HG02943 (cell line): ENCODE data around the gene NBAS.
"Not testable (repeated sequence)": the region's sequence is repeated elsewhere in the genome, so short reads cannot be mapped to it uniquely, and the experiment has no call there.

Source experiments
- ATAC-seq: cut with Tn5 transposase; IDR thresholded peaks from one replicate; pipeline ENCODE4 v1.9.1; 2021; ENCODE audit warnings: mild to moderate bottlenecking, low read depth, moderate library complexity; ENCODE audit not compliant: unreplicated experiment

The NBAS gene

DNA sequence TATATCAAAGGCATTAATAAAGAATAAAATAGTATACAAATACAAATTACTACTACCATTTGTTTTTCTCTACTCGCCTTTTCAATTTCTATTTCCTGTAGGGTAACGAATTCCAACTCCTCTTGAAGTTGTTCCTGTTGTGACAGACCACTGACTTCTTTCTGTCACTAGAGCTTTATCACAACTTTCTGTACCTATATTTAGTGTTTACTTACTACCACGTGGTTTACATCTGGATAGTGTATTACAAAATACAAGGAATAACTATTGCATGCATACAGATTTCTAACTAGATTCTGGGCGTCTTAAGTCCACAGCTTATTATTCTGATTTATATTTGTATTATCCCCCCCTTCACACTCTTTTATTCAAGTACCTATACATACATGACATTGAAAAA, 22.3 kb downstream of the NBAS start:
- ATAC-seq = no peak

DNA sequence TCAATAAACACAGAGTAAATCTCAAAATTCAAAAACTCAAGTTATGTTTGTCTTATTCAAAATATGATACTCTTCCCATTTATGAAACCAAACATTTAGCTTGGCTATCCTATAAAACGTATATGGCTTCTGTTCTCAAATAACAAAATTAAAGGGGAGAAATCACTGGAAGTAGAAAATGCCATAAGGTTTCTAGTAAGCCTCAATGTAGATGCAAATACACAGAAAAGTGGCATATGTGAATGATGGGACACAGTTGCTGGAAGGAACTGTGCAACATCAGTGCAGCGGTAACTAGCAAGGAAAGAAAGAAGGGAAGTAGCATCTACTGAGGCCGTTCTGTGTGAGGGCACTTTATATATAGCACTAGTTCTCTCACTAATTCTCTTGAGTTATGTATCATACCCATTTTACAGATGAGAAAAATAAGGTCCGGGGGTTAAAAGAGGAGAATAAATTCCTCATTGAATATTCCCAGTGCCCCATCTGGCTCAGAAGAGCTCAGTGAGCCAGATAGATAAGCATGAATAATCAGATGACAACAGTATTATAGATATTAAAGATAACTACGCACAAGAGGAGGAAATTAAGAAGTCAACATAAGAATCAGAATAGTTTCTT, 27.2 kb downstream of the NBAS start:
- ATAC-seq = no peak

DNA sequence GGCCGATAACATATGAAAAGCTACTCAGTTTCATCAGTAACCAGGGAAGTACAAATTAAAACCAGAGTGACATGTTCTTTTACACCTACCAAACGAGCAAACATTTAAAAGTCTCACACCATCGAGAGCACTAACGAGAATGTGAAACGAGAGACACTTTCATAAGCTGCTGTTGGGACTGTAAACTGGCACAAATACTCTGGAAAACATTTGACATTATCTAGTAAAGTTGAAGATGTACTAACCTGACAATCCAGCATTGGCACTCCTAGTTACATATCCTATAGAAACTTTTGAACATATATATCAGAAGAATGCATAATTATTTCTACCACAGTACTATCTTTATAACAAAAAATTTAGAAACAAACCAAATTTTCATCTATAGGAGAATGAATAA, 28.1 kb downstream of the NBAS start:
- ATAC-seq = no peak

DNA sequence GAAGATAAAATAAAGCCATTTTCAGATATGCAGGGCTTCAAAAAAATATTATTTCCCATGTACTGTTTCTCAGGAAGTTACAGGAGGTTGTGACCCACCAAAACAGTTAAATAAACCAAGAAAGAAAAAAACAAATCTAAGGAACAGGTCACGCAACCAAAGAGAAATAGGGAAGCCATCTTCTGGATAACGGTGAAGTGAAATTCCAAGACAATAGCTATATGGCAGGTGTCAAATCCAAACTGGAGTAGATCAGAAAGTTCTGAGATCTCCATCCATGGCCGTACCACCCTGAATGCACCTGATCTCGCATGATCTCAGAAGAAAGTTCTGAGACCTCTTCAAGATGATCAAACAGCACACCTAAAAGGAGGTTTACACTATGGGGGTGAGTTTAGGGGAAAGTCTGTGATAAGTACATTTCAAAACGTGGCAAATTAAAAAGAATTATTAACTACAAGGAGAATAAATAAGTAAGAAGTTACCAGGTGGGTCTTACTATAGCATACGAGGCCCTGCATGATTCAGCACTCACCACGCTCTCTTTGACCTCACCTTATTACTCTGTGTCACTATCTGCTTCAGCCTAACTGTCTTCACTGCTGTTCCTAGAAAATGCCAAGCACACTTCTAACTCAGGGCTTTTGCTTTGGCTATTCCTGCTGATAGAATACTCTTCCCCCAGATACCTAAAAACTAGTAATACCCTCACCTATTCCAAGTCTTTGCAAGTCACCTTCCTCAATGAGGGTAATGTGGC, 29.9 kb downstream of the NBAS start:
- no peak for ATAC-seq

DNA sequence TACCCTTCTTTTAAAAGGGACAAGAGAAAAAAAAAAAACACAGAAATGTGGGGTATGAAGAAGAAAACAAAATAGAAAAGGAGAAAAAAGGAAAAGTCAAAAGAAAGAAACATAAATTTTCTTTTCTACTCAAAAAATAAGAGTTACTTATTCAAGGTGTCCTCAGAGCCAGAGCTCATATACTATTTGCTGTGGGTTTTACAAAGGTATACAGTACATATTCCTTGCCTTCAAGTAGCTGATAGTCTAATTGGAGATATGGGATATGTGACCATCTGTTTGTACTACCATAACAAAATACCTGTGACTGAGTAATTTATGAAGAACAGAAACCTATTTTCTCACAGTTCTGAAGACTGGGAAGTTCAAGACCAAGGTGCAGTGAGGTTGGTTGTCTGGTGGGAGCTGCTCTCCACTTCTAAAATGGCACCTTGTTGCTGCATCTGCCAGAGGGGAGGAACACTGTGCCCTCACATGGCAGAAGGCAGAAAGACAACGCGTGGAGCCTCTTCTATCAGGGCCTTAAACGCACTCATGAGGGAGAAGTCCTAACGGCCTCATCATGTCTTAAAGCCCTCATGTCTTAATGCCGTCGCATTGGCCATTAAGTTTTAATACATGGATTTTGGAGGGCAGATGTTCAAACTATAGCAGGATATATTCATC, 33.9 kb downstream of the NBAS start:
- no peak for ATAC-seq

DNA sequence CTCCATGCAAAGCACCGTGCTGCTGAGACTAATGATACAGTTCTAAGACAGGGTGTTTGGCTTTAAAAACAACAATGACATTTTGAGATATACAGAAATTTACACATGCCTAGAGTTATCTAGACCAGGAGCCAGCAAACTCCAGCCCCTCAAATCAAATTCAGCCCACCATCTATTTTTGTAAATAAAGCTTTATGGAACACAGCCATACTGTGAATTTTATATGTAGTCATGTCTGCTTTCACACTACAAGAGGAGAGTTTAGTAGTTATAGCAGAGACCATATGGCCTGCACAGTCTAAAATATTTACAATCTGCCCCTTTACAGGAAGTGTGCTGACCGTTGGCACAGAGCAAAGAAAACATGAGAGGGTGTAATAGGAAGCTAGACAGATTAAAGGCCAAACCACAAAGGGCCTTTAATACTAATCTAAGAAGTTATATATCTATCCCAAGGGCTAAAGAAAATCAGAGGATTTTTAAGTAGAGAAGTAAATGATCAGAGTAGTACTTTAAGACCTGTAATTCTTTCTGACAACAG, 39.4 kb downstream of the NBAS start:
- no peak for ATAC-seq

DNA sequence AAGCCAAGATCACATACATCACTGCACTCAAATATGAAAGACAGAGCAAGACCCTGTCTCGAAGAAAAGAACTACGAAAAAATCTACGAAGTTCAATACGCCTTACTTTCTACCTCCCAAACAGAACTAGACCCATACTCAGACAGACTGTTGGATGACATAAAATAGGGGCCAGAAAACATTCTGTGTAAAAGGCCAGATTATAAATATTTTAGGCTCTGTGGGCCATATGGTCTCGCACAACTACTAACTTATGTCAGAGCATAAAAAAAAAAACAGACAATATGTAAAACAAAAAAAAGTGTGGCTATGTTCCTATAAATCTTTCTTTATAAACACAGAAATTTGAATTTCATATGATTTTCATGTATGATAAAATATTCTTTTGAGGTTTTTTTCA, 40.8 kb downstream of the NBAS start:
- no peak for ATAC-seq

DNA sequence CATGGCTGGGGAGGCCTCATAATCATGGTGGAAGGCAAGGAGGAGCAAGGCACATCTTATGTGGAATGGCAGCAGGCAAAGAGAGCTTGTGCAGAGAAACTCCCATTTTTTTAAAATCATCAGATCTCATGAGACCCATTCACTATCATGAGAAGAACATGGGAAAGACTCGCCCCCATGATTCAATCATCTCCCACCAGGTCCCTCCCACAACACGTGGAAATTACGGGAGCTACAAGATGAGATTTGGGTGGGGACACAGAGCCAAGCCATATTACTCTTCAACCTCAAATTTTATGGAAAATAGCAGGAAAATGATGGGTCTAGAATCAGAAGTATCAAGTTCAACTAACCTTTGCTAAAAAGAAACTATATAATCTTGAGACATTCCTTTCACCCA, 42.4 kb downstream of the NBAS start:
- not testable (repeated sequence) for ATAC-seq

DNA sequence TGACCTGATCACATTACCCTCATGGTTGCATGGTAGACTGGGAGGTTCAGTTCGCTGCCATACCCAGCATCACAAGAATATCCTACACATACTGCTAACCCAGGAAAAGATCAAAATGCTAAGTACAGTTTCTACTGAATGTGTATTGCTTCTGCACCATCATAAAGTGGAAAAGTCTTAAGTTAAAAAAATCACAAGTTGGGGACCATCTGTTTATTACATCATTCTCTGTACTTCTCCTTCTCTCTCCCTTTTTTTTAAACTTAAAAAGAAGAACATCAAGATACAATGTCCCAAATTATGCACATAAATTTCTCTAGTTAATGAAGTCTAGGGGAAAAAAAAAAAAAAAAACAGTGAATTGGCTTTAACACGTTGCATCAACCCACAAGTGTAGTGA, 43.3 kb downstream of the NBAS start:
- no peak for ATAC-seq

DNA sequence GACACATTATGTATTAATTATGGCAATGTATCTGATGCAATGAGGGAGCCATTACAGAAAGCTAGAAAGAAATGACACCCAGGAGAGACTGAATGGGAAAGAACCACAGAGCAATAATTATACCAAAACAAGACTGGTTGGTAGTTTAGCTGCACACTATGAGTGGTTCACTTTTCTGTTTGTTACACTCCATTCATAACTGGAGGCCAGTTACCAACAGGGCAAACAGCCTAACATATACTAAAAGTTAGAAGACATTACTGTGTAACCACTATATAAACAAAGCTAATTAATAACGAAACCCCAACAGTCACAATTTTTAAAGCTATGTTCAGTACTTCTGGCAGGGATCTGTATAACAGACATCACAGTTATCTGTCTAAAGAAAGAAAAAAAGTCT, 49.4 kb downstream of the NBAS start:
- ATAC-seq = no peak

DNA sequence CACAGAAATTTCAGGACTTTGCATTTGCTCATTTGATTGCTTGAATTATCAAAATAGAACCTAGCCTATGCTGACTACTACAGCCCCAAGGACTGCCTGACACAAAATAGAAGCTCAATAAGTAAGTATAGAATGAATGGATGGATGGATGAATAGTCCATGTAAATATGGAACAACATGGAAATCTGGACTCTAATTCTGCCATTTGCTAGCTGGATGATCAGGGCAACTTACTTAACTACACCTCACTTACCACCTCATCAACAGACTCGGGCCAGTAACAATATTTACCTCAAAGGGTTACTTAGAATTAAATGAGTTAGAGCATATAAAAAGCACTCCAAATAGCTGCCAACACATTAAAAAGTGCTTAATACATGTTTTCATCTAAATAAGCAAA, 50.6 kb downstream of the NBAS start:
- no peak for ATAC-seq

DNA sequence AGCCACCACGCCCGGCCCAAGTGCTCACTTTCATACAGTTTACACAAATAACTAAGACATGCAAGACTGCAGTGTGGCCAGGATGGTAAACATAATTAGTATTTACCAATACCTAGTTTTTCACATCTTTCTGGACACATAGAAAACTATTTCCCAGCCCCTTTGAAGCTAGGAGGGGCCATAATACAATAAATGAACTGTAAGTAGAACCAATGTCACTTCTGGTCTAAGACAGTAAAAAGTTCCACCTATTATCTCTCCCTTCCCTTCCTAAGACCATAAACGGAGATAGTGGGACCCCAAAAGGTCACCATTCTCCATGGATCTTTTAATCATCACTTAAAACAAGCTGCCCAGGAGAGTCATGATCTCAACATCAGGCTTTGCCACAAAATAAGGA, 51.0 kb downstream of the NBAS start:
- no peak for ATAC-seq

DNA sequence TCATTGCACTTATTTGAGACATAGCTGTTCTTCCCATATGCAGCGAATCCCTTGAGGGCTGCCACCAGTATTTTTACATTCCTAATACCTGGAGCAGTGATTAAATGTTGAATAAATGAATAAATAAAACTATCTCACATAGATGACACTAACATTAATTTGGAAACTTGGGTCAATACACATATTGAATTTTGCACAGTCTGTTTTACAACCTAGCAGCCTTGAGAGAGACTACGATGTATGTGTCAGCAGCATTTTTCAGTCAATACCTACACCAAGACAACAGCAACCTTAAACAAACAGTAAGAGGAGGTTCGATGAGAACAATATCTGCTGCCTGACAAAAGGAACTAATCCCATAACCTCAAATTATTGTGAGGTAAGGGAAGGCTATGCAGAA, 53.4 kb downstream of the NBAS start:
- no peak for ATAC-seq

DNA sequence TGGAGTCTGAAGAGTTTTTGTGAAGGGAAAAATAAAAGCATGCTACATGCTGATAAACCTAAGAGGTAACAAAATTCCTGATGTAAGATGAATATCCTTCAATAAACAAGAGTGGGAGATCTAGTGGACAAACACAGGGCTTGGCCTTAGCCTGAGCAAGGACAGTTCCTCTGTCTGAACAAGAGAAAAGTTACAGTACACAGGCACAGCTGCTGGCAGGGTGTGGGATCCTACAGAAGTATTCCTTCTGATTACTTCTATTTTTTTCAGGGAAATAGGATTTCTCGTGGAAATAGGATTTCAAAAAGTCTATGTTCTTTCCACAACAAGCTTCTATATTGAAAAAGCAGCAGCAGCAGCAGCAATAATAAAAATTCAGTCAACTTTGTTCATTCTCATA, 54.1 kb downstream of the NBAS start:
- ATAC-seq = no peak

DNA sequence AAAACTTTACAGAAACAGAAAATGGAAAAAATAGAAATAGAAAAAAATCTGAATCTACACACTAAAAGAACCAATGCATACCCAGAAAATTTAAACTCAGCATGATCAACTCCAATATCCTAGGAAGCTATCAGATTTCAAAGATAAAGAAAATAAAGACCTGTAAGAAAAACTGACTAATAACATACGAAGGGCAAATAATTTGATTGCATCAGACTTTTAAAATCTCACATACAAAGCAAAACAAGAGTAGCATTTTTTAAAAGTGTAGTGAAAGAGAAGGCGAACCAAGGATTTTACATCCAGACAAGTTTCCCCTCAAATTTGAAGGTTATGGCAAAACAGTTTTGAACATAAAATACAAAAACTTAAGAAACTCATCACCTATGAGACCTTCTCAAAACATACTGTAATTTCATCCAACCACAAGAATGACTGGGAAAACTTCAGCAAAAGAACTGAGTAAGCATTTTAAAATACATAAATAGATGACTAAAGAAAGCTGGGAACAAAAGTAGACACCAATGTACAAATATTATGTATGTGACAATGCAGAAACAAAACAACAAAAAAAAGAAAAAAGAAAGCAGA, 54.8 kb downstream of the NBAS start:
- no peak for ATAC-seq

DNA sequence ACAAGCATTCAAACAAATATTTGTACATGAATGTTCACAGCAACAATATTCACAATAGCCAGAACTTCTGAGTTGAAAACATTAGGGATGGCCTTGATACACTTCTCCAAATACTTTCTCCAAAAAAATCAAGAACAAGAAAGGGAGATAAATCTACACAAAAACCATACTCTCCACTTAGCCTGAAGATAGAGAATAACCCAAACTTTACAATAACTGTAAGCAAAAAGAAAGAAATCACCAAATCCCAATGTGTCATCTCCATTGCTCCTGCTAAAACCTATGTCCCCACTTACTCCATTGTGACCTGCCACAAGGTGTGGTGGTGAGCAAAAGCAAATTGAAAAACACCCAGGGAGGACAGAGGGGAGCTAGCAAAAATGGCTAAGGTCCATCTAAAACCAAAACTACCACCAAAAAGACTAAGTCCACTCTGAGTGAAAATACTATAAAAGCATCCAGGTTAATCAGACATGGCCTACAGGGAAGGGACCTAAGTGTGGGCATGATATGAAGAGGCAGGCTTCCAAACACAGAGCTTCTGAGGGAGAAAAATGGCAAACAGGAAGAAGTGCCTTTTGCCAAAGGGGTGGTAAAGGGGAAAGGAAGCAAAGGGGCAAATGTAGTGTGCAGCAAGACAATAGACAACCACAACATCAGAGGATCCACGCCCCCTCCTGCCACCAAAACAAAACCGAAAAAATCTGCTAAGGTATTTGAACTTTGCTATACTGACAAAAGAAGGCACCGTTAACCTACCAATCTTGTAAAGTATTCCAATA, 56.1 kb downstream of the NBAS start:
- no peak for ATAC-seq

DNA sequence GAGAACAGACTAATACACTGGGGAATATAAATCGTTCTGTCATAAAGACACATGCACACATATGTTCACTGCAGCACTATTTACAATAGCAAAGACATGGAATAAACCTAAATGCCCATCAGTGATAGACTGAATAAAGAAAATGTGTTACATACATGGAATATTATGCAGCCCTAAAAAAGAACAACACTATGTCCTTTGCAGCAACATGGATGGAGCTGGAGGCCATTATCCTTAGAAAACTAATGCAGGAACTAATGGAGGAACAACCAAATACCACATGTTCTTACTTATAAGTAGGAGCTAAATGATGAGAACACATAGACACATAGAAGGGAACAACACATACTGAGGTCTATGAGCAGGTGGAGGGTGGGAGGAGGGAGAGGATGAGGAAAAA, 61.9 kb downstream of the NBAS start:
- ATAC-seq = not testable (repeated sequence)

DNA sequence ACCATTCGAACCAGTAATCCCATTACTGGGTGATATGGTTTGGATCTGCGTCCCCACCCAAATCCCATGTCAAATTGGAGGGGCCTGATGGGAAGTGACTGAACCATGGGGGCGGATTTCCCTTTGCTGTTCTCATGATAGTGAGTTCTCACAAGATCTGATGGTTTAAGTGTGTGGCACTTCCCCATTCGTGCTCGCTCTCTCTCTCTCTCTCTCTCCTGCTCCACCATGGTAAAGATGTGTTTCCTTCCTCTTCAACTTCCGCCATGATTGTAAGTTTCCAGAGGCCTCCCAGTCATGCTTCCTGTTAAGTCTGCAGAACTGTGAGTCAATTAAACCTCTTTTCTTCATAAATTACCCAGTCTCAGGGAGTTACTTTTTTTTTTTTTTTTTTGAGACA, 62.6 kb downstream of the NBAS start:
- no peak for ATAC-seq

DNA sequence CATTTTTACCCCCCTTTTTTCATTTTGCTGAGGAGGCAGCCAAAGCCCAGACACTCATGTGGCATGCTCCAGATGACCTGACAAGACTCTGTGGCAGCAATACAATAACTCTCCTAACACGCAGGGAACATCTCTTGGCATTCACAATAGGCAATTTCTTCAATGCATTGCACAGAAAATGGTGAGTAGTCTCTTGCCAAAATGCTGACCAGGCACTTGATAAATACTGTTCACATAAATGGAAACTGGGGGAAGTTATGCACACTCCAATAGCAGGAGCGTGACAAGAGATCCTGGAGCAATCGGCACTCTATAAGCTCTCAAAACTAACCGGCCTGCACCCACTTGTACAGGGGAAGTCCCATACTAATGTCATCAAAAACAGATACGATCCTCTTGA, 66.3 kb downstream of the NBAS start:
- no peak for ATAC-seq

DNA sequence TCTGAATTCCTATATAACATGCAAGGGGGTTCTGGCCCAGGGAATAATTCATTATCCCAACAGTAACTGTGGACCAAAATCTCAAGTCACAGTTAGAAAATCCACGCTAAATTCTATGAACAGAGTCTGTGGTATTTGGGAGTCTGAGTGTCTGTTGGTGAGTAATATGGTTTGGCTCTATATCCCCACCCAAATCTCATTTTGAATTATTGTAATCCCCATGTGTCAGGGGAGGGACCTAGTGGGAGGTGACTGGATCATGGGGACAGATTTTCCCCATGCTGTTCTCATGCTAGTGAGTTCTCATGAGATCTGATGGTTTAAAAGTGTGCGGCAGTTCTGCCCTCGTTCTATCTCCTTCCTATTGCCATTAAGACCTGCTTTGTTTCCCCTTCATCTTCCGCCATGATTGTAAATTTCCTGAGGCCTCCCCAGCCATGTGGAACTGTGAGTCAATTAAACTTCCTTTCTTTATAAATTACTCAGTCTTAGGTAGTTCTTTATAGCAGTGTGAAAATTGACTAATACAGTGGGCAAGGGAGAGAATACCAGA, 68.3 kb downstream of the NBAS start:
- ATAC-seq = no peak
